ENCODE results near the gene CSN3.

Gene CSN3

GRCh38 chr4:70251945-70252277, 9.5 kb downstream of the CSN3 start:
- no peak for FAIRE-seq
- no peak for TF ChIP-seq CTCF (IDR thresholded peaks at IDR 0.05; ENCODE audit: insufficient read depth, missing control alignments)
- DNase-seq (ENCODE audit: insufficient read length, low spot score) = no peak

- FAIRE-seq (no peak), DNase-seq (ENCODE audit: insufficient read length, low spot score) (no peak)
- TF ChIP-seq CTCF (IDR thresholded peaks at IDR 0.05; ENCODE audit: insufficient read depth, missing control alignments) = peak; percentile 11
These were observed 27.3 kb downstream of the CSN3 start for GRCh38 chr4:70269674-70270073.

- no peak for FAIRE-seq
- DNase-seq (ENCODE audit: insufficient read length, low spot score) = no peak
- no peak for TF ChIP-seq CTCF (IDR thresholded peaks at IDR 0.05; ENCODE audit: insufficient read depth, missing control alignments)
These were observed 34.7 kb downstream of the CSN3 start for GRCh38 chr4:70277121-70277520.

- TF ChIP-seq CTCF (IDR thresholded peaks at IDR 0.05; ENCODE audit: insufficient read depth, missing control alignments) = no peak
- DNase-seq (ENCODE audit: insufficient read length, low spot score) (no peak), FAIRE-seq (no peak)
These were observed 38.2 kb downstream of the CSN3 start for GRCh38 chr4:70280567-70280966.

GRCh38 chr4:70288651-70289050, 46.3 kb downstream of the CSN3 start:
- TF ChIP-seq CTCF (IDR thresholded peaks at IDR 0.05; ENCODE audit: insufficient read depth, missing control alignments) = no peak
- FAIRE-seq = no peak
- DNase-seq (ENCODE audit: insufficient read length, low spot score) = no peak

- DNase-seq (ENCODE audit: insufficient read length, low spot score) (no peak), FAIRE-seq (no peak)
- no peak for TF ChIP-seq CTCF (IDR thresholded peaks at IDR 0.05; ENCODE audit: insufficient read depth, missing control alignments)
These were observed 48.9 kb downstream of the CSN3 start for GRCh38 chr4:70291341-70291740.

- no peak for FAIRE-seq
- no peak for DNase-seq (ENCODE audit: insufficient read length, low spot score)
- no peak for TF ChIP-seq CTCF (IDR thresholded peaks at IDR 0.05; ENCODE audit: insufficient read depth, missing control alignments)
These were observed 55.2 kb downstream of the CSN3 start for GRCh38 chr4:70297576-70297975.

Measured in D721Med (cell line).